GM23338 (cell line): ENCODE measurements around the gene MFSD2B. TPM values are rescaled to one million over a fixed set of nuclear protein-coding genes. Genes with fewer than 3 reads are reported as not detected.

Experiments used
- ATAC-seq: fragments of 200-7000 bp; cut with Tn5 transposase; 3 replicates; pipeline ENCODE4 v1.9.1; 2020
- DNase-seq: peaks from one replicate; pipeline ENCODE4 v3.0.0-alpha.2; 2015; ENCODE audit warnings: low spot score
- H2AFZ ChIP-seq: fragments of 200-600 bp; sonication (generic); 2 replicates; pipeline ENCODE4 v1.8.0; 2016; ENCODE audit warnings: antibody characterized with exemption, mild to moderate bottlenecking, moderate library complexity
- H3F3A ChIP-seq: fragments of 200-600 bp; sonication (generic); replicated peaks from 2 replicates; pipeline ENCODE4 v1.8.0; 2017; ENCODE audit warnings: antibody characterized with exemption, mixed run types, low read depth
- H3K27ac ChIP-seq: fragments of 200-600 bp; sonication (generic); 2 replicates; pipeline ENCODE4 v1.6.1; 2016; ENCODE audit warnings: low read depth
- H3K27me3 ChIP-seq: fragments of 200-600 bp; sonication (generic); 2 replicates; pipeline ENCODE4 v1.8.0; 2016; ENCODE audit warnings: mild to moderate bottlenecking, mixed run types, moderate library complexity; ENCODE audit not compliant: insufficient read depth
- H3K36me3 ChIP-seq: fragments of 200-600 bp; sonication (generic); 2 replicates; pipeline ENCODE4 v1.8.0; 2016; ENCODE audit warnings: mild to moderate bottlenecking; ENCODE audit not compliant: insufficient read depth
- H3K4me1 ChIP-seq: fragments of 200-600 bp; sonication (generic); 2 replicates; pipeline ENCODE4 v1.8.0; 2016; ENCODE audit warnings: mild to moderate bottlenecking, moderate library complexity; ENCODE audit not compliant: insufficient read depth
- H3K4me2 ChIP-seq: fragments of 200-600 bp; sonication (generic); 2 replicates; pipeline ENCODE4 v1.7.1; 2017; ENCODE audit warnings: mixed run types
- H3K4me3 ChIP-seq: fragments of 200-600 bp; sonication (generic); 2 replicates; pipeline ENCODE4 v1.6.1; 2016; ENCODE audit warnings: mixed run types
- H3K79me2 ChIP-seq: fragments of 200-600 bp; sonication (generic); replicated peaks from 2 replicates; pipeline ENCODE4 v1.8.0; 2017; ENCODE audit warnings: mild to moderate bottlenecking; ENCODE audit not compliant: insufficient read depth
- H3K9me2 ChIP-seq: fragments of 200-600 bp; sonication (generic); 2 replicates; pipeline ENCODE4 v1.8.0; 2017; ENCODE audit not compliant: insufficient read depth
- H4K20me1 ChIP-seq: fragments of 200-600 bp; sonication (generic); replicated peaks from 2 replicates; pipeline ENCODE4 v1.8.0; 2017; ENCODE audit warnings: mild to moderate bottlenecking; ENCODE audit not compliant: insufficient read depth
- H3K27ac Mint-ChIP-seq: 2 replicates; pipeline ENCODE4 v1.8.0; 2020; ENCODE audit warnings: inconsistent platforms, mild to moderate bottlenecking, moderate library complexity, mixed read lengths
- H3K27me3 Mint-ChIP-seq: 3 replicates; pipeline ENCODE4 v1.8.0; 2022; ENCODE audit warnings: low read depth, mild to moderate bottlenecking, moderate library complexity, mixed read lengths, inconsistent platforms; ENCODE audit not compliant: insufficient read depth, poor library complexity
- H3K36me3 Mint-ChIP-seq: 3 replicates; pipeline ENCODE4 v1.8.0; 2021; ENCODE audit warnings: low read depth, mild to moderate bottlenecking, inconsistent platforms, moderate library complexity, mixed read lengths
- H3K4me1 Mint-ChIP-seq: 3 replicates; pipeline ENCODE4 v1.8.0; 2020; ENCODE audit warnings: mild to moderate bottlenecking, inconsistent platforms, mixed read lengths
- H3K4me3 Mint-ChIP-seq: 3 replicates; pipeline ENCODE4 v1.8.0; 2021; ENCODE audit warnings: moderate library complexity, mild to moderate bottlenecking, inconsistent platforms, mixed read lengths
- H3K9me3 Mint-ChIP-seq: 3 replicates; pipeline ENCODE4 v1.8.0; 2020; ENCODE audit warnings: moderate library complexity, mild to moderate bottlenecking, inconsistent platforms, mixed read lengths
- CTCF ChIP-seq, 2 experiments: fragments of 200-600 bp in 1 of 2; sonication (generic) in 1 of 2; conservative IDR thresholded peaks; 2 replicates each; pipeline versions ENCODE4 v1.5.1 to v1.6.1; 2016 to 2017; ENCODE audit warnings: antibody characterized with exemption in 2 of 2, low read depth in 2 of 2, mild to moderate bottlenecking in 2 of 2, moderate library complexity in 1 of 2
- ETS1 ChIP-seq: IDR thresholded peaks from 2 replicates; pipeline ENCODE4 v1.6.1; 2016; ENCODE audit warnings: antibody characterized with exemption
- EZH2 ChIP-seq: fragments of 200-600 bp; sonication (generic); IDR thresholded peaks from one replicate; pipeline ENCODE4 v1.8.0; 2017; ENCODE audit warnings: antibody characterized with exemption, mild to moderate bottlenecking, low read depth; ENCODE audit not compliant: unreplicated experiment
- EZH2phosphoT487 ChIP-seq: fragments of 200-600 bp; sonication (generic); IDR thresholded peaks from one replicate; pipeline ENCODE4 v1.8.1; 2018; ENCODE audit warnings: antibody characterized with exemption; ENCODE audit not compliant: unreplicated experiment
- JUNB ChIP-seq: IDR thresholded peaks from one replicate; pipeline ENCODE4 v1.6.1; 2016; ENCODE audit warnings: antibody characterized with exemption; ENCODE audit not compliant: unreplicated experiment
- NANOG ChIP-seq: IDR thresholded peaks from 2 replicates; pipeline ENCODE4 v1.6.1; 2016; ENCODE audit warnings: antibody characterized with exemption, borderline replicate concordance
- POLR2AphosphoS5 ChIP-seq: IDR thresholded peaks from 2 replicates; pipeline ENCODE4 v1.6.1; 2016; ENCODE audit warnings: antibody characterized with exemption, low read depth
- REST ChIP-seq: IDR thresholded peaks from one replicate; pipeline ENCODE4 v1.6.1; 2018; ENCODE audit warnings: antibody characterized with exemption; ENCODE audit not compliant: unreplicated experiment
- STAT1 ChIP-seq: IDR thresholded peaks from one replicate; pipeline ENCODE4 v1.6.1; 2016; ENCODE audit warnings: antibody characterized with exemption; ENCODE audit not compliant: unreplicated experiment
- ZNF114 ChIP-seq: fragments of 250-450 bp; sonication (Bioruptor Pico); IDR thresholded peaks from 2 replicates; pipeline ENCODE4 v1.5.0; 2020; ENCODE audit warnings: mild to moderate bottlenecking, moderate library complexity
- ZNF331 ChIP-seq: fragments of 250-450 bp; sonication (Bioruptor Pico); IDR thresholded peaks from 2 replicates; pipeline ENCODE4 v1.5.0; 2020; ENCODE audit warnings: low read depth, mild to moderate bottlenecking, moderate library complexity
- polyA plus RNA-seq: library from polyadenylated mRNA; unstranded; fragments of >200 nt; fragmentation: Nextera tagmentation; extraction: Ambion mirVana; gene quantifications from 2 replicates; pipeline ENCODE4 v1.2.1, GENCODE V29; 2016
- total RNA-seq: library from RNA; depleted of rRNA; stranded (reverse); fragments of >200 nt; shearing (Covaris generic); gene quantifications from 2 replicates; pipeline ENCODE4 v1.2.3, GENCODE V29; 2014

MFSD2B gene
- total and polyA plus RNA-seq, 2 experiments from 2014 or later = 0.21 to 2.3 TPM

- TF ChIP-seq ETS1 = no peak
- no peak for TF ChIP-seq EZH2phosphoT487
- TF ChIP-seq STAT1 = no peak
- TF ChIP-seq JUNB = no peak
- no peak for TF ChIP-seq CTCF (conservative IDR thresholded peaks at IDR 0.05; ENCODE audit: low read depth in 2 of 2)
- TF ChIP-seq ZNF114 = no peak
Observed at GRCh38 chr2:24019729-24020128, 9.8 kb downstream of the MFSD2B start (continued).

GRCh38 chr2:24020244-24020643 is 10.4 kb downstream of the MFSD2B start:
- no peak overlapping the region for H2AFZ ChIP-seq
- no peaks in the 10 kb centered on the region for H3F3A ChIP-seq
- no peak for ATAC-seq
- no peaks in the 10 kb centered on the region for H3K9me2 ChIP-seq
- no peaks in the 10 kb centered on the region for H3K27me3 ChIP-seq
- H4K20me1 ChIP-seq = no peaks in the 10 kb centered on the region
- H3K4me2 ChIP-seq = no peak overlapping the region
- peaks cover 46% of the 10 kb centered on the region for H3K4me1 Mint-ChIP-seq
- DNase-seq = no peak
- no peak overlapping the region for H3K27ac ChIP-seq
- H3K4me1 ChIP-seq = peaks cover 22% of the 10 kb centered on the region
- H3K36me3 Mint-ChIP-seq = peaks cover 31% of the 10 kb centered on the region
- no peaks in the 10 kb centered on the region for H3K36me3 ChIP-seq
- no peak overlapping the region for H3K27ac Mint-ChIP-seq
- 0 out of 2 replicates have a peak, but pooled peaks cover under 1% of the 10 kb centered on the region for H3K79me2 ChIP-seq
- H3K27me3 Mint-ChIP-seq = peaks cover 16% of the 10 kb centered on the region
- peaks cover 3% of the 10 kb centered on the region; the same call in 1 of the 3 replicates for H3K9me3 Mint-ChIP-seq
- TF ChIP-seq POLR2AphosphoS5 (no peak), EZH2 (no peak), CTCF (conservative IDR thresholded peaks at IDR 0.05; ENCODE audit: low read depth in 2 of 2) (no peak), NANOG (no peak), STAT1 (no peak), ZNF331 (no peak), EZH2phosphoT487 (no peak), ETS1 (no peak), ZNF114 (no peak), REST (no peak)
- H3K4me3 Mint-ChIP-seq = no peak overlapping the region
- H3K4me3 ChIP-seq = no peak overlapping the region
